HepG2 (cell line): Measurements from ENCODE around the gene SLC16A5. TPM values are rescaled to one million over a fixed set of nuclear protein-coding genes. Genes with fewer than 3 reads are reported as not detected.

Source experiments
- CHD4 ChIP-seq: fragments of 200-600 bp; sonication (generic); IDR thresholded peaks from 2 replicates; pipeline ENCODE4 v1.7.0; 2017; ENCODE audit warnings: mild to moderate bottlenecking, low read length, borderline replicate concordance
- CREB3 ChIP-seq: sonication (generic); formaldehyde crosslinking; IDR thresholded peaks from 2 replicates; pipeline ENCODE4 v1.5.0; 2020; ENCODE audit warnings: missing genetic modification reagents
- ELF4 ChIP-seq: sonication (generic); formaldehyde crosslinking; IDR thresholded peaks from 2 replicates; pipeline ENCODE4 v1.5.0; 2020; ENCODE audit warnings: missing genetic modification reagents, mild to moderate bottlenecking, moderate library complexity, borderline replicate concordance
- ETS1 ChIP-seq: sonication (generic); formaldehyde crosslinking; IDR thresholded peaks from 2 replicates; pipeline ENCODE4 v1.4.0; 2020; ENCODE audit warnings: missing genetic modification reagents
- FIP1L1 ChIP-seq: fragments of 200-400 bp; formaldehyde crosslinking; IDR thresholded peaks from 2 replicates; pipeline ENCODE4 v1.6.1; 2018; ENCODE audit warnings: low read depth, mild to moderate bottlenecking, low read length, moderate library complexity, borderline replicate concordance; ENCODE audit not compliant: insufficient read depth
- FLYWCH1 ChIP-seq: sonication (generic); formaldehyde crosslinking; IDR thresholded peaks from 2 replicates; pipeline ENCODE4 v1.8.1; 2023; ENCODE audit warnings: mild to moderate bottlenecking, missing genetic modification reagents
- KLF16 ChIP-seq, 2 experiments: sonication (generic) in 1 of 2; formaldehyde crosslinking in 1 of 2; IDR thresholded peaks; 2 replicates each; pipeline versions ENCODE4 v1.6.1 to v1.8.0; 2016 to 2023; ENCODE audit warnings: missing genetic modification reagents in 2 of 2, missing compliant biosample characterization in 1 of 2
- LCORL ChIP-seq, 2 experiments: fragments of 450-650 bp in 1 of 2; sonication (generic) in 1 of 2; formaldehyde crosslinking in 1 of 2; IDR thresholded peaks; 2 replicates each; pipeline versions ENCODE4 v1.5.0 to v1.6.1; 2017 to 2020; ENCODE audit warnings: antibody characterized with exemption in 1 of 2, missing genetic modification reagents in 1 of 2
- LRRFIP1 ChIP-seq: sonication (generic); formaldehyde crosslinking; conservative IDR thresholded peaks from 2 replicates; pipeline ENCODE4 v1.4.0; 2020; ENCODE audit warnings: missing genetic modification reagents
- SYNCRIP ChIP-seq: fragments of 200-400 bp; formaldehyde crosslinking; IDR thresholded peaks from 2 replicates; pipeline ENCODE4 v1.6.1; 2018; ENCODE audit warnings: mild to moderate bottlenecking, low read depth, low read length; ENCODE audit not compliant: insufficient read depth
- ZBTB42 ChIP-seq: sonication (generic); formaldehyde crosslinking; IDR thresholded peaks from 2 replicates; pipeline ENCODE4 v1.5.0; 2020; ENCODE audit warnings: mild to moderate bottlenecking, missing genetic modification reagents
- ZFP90 ChIP-seq: sonication (generic); formaldehyde crosslinking; IDR thresholded peaks from 2 replicates; pipeline ENCODE4 v1.8.0; 2022; ENCODE audit warnings: missing genetic modification reagents, mild to moderate bottlenecking, inconsistent platforms, borderline replicate concordance
- ZNF234 ChIP-seq: sonication (generic); formaldehyde crosslinking; conservative IDR thresholded peaks from 2 replicates; pipeline ENCODE4 v1.5.1; 2020; ENCODE audit warnings: mild to moderate bottlenecking, missing genetic modification reagents
- ZNF446 ChIP-seq: sonication (generic); formaldehyde crosslinking; IDR thresholded peaks from 2 replicates; pipeline ENCODE4 v1.5.0; 2020; ENCODE audit warnings: mild to moderate bottlenecking, missing genetic modification reagents
- ZNF878 ChIP-seq: sonication (generic); formaldehyde crosslinking; IDR thresholded peaks from 2 replicates; pipeline ENCODE4 v1.8.1; 2023; ENCODE audit warnings: mild to moderate bottlenecking, missing genetic modification reagents, moderate library complexity
- polyA plus RNA-seq, 8 experiments: library from polyadenylated mRNA; depleted of rRNA in 3 of 8; stranded (reverse) in 7 of 8; unstranded in 1 of 8; fragments of >200 nt; fragmentation: Illumina TruSeq in 4 of 8; extraction: Trizol in 4 of 8; gene quantifications; 2 replicates each; pipeline versions ENCODE4 v1.2.1 to v1.2.3, GENCODE V29; 2011 to 2016; ENCODE audit warnings: low read depth in 4 of 8, missing spikeins in 1 of 8, mixed read lengths in 1 of 8; ENCODE audit not compliant: insufficient read depth in 1 of 8
- total RNA-seq, 5 experiments: library from RNA; depleted of rRNA; stranded (reverse); fragments of >200 nt; fragmentation: Illumina TruSeq; extraction: Trizol; gene quantifications; 2 replicates each; pipeline ENCODE4 v1.2.3, GENCODE V29; 2016; ENCODE audit warnings: low read depth in 1 of 5
- TF ChIP-seq, protein P1 (sequence below): sonication (generic); formaldehyde crosslinking; IDR thresholded peaks from 2 replicates; pipeline ENCODE4 v1.9.0; 2021; ENCODE audit warnings: missing genetic modification reagents, borderline replicate concordance

Gene SLC16A5
- total and polyA plus RNA-seq, 2 of the 13 experiments (the other 11 are each of a cell fraction or from before 2014, with no cell fraction given) = 0.69 to 5.6 TPM

DNA sequence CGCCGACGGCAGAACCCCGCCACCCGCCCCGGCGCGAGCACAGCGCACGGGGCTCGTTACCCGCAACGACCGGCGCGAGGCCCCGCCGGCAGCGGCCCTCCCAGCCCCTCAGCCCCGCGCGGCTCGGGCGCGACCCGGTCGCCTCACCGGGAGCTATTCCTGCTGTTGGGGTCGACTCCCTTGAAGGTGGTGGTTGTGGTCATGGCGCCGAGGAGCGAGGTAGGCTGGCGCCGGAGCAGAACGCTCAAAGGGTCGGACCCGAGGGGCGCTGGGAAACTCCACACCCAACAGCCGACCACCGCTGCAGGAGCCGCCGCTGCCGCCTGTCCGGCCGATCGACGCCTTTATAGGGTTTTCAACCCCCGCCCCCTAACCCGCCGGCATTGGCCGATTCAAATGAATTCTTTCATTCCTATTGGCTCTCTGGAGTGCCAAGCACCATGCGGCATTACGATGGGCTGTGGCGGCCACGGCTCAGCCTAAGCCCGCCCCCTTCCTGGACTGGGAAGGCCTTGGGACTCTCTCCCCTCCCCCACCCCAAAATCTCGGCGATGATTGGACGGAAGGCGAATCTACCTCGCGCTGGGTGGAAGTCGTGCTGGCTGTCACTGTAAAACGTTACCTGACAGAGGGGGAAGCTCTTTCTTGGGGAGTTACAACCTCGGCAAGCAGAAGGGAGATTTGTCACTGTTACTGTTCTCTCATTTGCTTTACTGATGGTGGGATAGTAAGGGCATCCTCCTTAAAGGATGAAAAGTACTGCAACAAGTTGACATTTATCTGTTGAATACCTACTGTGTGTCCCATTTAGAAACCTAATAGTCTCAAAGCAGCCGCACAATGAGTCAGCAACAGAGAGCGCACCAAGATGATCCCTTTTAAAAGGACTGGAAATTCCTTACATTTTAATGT, 66.7 kb downstream of the SLC16A5 start, which contains the start of gene JPT1 (continued):
- no peak for TF ChIP-seq ETS1 (CRISPR knock-in tag)
- peak; percentile 69; the same call in 1 of the 2 replicates for TF ChIP-seq CREB3 (CRISPR knock-in tag)
- TF ChIP-seq LRRFIP1 (CRISPR knock-in tag) = 0 out of 2 replicates have a peak, but pooled peaks have one; percentile 32
- TF ChIP-seq ELF4 (CRISPR knock-in tag) = no peak
- 0 out of 2 replicates have a peak, but pooled peaks have one; percentile 48 for TF ChIP-seq ZNF234 (CRISPR knock-in tag)
- TF ChIP-seq FIP1L1 = no peak
- TF ChIP-seq ZFP90 (CRISPR knock-in tag) = peak; percentile 77
- TF ChIP-seq LCORL (IDR thresholded peaks at IDR 0.05) = no peak
- TF ChIP-seq LCORL (CRISPR knock-in tag; IDR thresholded peaks at IDR 0.05) = peak; percentile 78
- TF ChIP-seq, protein P1, sequence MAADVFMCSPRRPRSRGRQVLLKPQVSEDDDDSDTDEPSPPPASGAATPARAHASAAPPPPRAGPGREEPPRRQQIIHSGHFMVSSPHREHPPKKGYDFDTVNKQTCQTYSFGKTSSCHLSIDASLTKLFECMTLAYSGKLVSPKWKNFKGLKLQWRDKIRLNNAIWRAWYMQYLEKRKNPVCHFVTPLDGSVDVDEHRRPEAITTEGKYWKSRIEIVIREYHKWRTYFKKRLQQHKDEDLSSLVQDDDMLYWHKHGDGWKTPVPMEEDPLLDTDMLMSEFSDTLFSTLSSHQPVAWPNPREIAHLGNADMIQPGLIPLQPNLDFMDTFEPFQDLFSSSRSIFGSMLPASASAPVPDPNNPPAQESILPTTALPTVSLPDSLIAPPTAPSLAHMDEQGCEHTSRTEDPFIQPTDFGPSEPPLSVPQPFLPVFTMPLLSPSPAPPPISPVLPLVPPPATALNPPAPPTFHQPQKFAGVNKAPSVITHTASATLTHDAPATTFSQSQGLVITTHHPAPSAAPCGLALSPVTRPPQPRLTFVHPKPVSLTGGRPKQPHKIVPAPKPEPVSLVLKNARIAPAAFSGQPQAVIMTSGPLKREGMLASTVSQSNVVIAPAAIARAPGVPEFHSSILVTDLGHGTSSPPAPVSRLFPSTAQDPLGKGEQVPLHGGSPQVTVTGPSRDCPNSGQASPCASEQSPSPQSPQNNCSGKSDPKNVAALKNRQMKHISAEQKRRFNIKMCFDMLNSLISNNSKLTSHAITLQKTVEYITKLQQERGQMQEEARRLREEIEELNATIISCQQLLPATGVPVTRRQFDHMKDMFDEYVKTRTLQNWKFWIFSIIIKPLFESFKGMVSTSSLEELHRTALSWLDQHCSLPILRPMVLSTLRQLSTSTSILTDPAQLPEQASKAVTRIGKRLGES (CRISPR knock-in tag) = no peak
- peak; percentile 88 for TF ChIP-seq ZBTB42 (CRISPR knock-in tag)
- TF ChIP-seq CHD4 = no peak
- peak in 1 of 2 experiments; percentile 99; a peak in 2 of 4 replicates for TF ChIP-seq KLF16 (CRISPR knock-in tag; IDR thresholded peaks at IDR 0.05)
- TF ChIP-seq SYNCRIP = no peak
- peak; percentile 78; the same call in 1 of the 2 replicates for TF ChIP-seq ZNF878 (CRISPR knock-in tag)
- TF ChIP-seq ZNF446 (CRISPR knock-in tag) = peak; percentile 62; the same call in 1 of the 2 replicates
- no peak; the same call in 1 of the 2 replicates for TF ChIP-seq FLYWCH1 (CRISPR knock-in tag)
